ENCODE results near the gene UBE2H. TPM values are rescaled to one million over a fixed set of nuclear protein-coding genes. Genes with fewer than 3 reads are reported as not detected.

The UBE2H gene
- total and polyA plus RNA-seq, 7 experiments from 2014 or later, result 32.0 to 69.2 (median 49.1) TPM

DNA sequence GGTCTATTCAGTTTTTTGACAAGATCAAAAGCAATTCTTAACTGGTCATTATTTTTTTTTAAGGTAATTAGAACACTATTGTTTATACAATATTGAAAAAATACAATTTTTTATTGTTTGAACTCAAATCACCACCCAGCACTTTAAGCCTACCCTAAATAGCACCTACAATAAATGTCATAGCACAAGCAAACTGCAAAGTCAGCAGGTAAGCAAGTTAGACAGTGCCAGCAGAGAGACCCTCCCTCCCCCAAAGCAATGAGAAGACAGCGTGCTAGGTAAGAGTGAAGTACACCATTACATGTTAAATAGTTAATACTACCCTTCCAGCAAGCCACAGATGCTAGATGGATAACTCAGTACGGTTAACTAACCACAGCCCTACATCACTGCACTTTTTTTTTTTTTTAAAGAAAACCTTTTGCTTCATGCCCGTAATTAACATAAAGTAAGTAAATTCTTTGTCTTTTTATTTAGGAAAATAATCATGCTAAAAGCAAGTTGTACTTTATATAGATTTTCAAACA is 120.0 kb downstream of the UBE2H start:
- H3K27me3 ChIP-seq (ENCODE audit: control insufficient read depth in 2 of 2, insufficient read depth in 2 of 2, low read length in 2 of 2), result no peaks in the 10 kb centered on the region
- intact Hi-C loops (cut with micrococcal nuclease), result no loop called here
- ATAC-seq (no peak), DNase-seq (no peak)
- Mint-ChIP-seq H3K27ac (peak overlapping the region in 3 of 9 donors; percentile 13 to 74 (median 22)), H3K36me3 (peaks cover 2 to 28% (median 10%) of the 10 kb centered on the region in 5 donors), H3K4me3 (no peak overlapping the region), H3K27me3 (no peaks in the 10 kb centered on the region), H3K4me1 (peaks cover 7 to 12% (median 12%) of the 10 kb centered on the region in 7 donors), H3K9me3 (peaks cover 0 to 3% (median 0%) of the 10 kb centered on the region in 11 donors)
- ChIA-PET POLR2A (no interaction called here), CTCF (no interaction called here)
- no peak overlapping the region for H3K27ac ChIP-seq (ENCODE audit: low read depth, low read length)
- H3K4me1 ChIP-seq (ENCODE audit: control insufficient read depth in 2 of 2, insufficient read depth in 2 of 2, low read length in 2 of 2), result no peaks in the 10 kb centered on the region
- H3K4me3 ChIP-seq (ENCODE audit: low read length), result no peak overlapping the region
- H3K36me3 ChIP-seq (ENCODE audit: control insufficient read depth in 2 of 3, insufficient read depth in 3 of 3, low read length in 3 of 3), result peaks cover 0 to 24% (median 0%) of the 10 kb centered on the region in 3 experiments
- H3K9me3 ChIP-seq (ENCODE audit: control insufficient read depth in 2 of 3, low read length in 3 of 3), result no peaks in the 10 kb centered on the region

DNA sequence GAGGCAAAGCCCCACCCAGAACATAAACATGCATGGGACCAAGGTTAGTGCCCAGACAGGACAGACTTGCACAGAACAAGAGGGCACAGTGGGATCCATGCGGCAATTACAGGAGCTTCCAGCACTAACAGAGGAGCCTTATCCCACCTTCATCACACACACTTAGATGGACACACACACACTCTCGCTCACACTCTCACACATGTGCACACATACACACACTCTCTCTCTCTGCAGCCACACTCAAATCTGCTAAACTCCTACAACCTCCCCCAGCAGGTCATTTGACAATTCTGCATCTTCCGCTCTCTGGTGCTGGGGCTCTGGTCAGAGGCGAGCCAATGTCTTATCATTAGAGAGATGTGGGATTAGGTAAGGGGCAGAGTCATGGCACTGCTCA is 120.5 kb downstream of the UBE2H start:
- H3K36me3 Mint-ChIP-seq, result peaks cover 2 to 28% (median 7%) of the 10 kb centered on the region in 5 donors
- H3K27me3 Mint-ChIP-seq, result no peaks in the 10 kb centered on the region
- Histone ChIP-seq H3K36me3 (ENCODE audit: control insufficient read depth in 2 of 3, insufficient read depth in 3 of 3, low read length in 3 of 3) (peaks cover 0 to 19% (median 0%) of the 10 kb centered on the region in 3 experiments), H3K27me3 (ENCODE audit: control insufficient read depth in 2 of 2, insufficient read depth in 2 of 2, low read length in 2 of 2) (no peaks in the 10 kb centered on the region), H3K27ac (ENCODE audit: low read depth, low read length) (no peak overlapping the region), H3K9me3 (ENCODE audit: control insufficient read depth in 2 of 3, low read length in 3 of 3) (no peaks in the 10 kb centered on the region), H3K4me1 (ENCODE audit: control insufficient read depth in 2 of 2, insufficient read depth in 2 of 2, low read length in 2 of 2) (no peaks in the 10 kb centered on the region), H3K4me3 (ENCODE audit: low read length) (no peak overlapping the region)
- peak overlapping the region in 4 of 9 donors; percentile 13 to 74 (median 35) for H3K27ac Mint-ChIP-seq
- no peak overlapping the region for H3K4me3 Mint-ChIP-seq
- CTCF ChIA-PET, result no interaction called here
- ATAC-seq (no peak), DNase-seq (no peak)
- peaks cover 7 to 12% (median 12%) of the 10 kb centered on the region in 7 donors for H3K4me1 Mint-ChIP-seq
- POLR2A ChIA-PET, result interaction anchor here (0.6 kb wide), 1 partner anchor 960 kb away, joined by 3 read pairs; no protein-coding TSS in a partner anchor
- H3K9me3 Mint-ChIP-seq, result peaks cover 0 to 3% (median 0%) of the 10 kb centered on the region in 11 donors
- intact Hi-C loops (cut with micrococcal nuclease), result no loop called here

DNA sequence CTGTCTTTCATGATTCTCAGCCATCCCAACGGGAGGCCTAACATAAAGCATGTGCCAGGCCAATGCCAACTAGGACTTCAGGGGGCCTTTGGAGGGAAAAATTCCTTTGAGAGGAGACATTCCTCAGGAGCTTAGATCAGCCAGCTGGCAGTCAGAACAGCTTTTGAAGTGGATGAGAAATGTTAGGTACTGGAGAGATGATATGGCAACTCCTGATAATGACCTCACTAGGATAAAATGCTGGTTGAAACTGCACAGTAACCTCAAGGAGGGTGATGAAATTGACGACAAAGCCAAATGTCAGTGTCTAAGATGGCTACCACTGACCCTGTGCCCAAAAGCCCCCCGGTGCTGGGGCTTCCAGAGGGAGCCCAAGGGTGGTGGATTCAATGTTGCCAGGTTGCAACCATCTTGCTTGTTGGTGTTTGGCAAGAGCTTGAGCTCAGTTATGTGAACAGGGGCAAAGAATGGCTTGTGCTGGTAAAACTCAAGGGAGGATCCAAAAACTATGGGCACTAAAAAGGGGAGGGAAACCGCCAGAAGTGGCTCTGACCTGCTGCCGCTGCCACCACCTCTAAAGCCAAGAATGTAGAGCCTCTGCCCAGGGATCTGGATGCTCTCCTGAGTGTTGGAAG is 121.2 kb downstream of the UBE2H start:
- H3K27me3 Mint-ChIP-seq, result no peaks in the 10 kb centered on the region
- H3K36me3 Mint-ChIP-seq, result peaks cover 2 to 28% (median 5%) of the 10 kb centered on the region in 5 donors
- no peaks in the 10 kb centered on the region for H3K4me1 ChIP-seq (ENCODE audit: control insufficient read depth in 2 of 2, insufficient read depth in 2 of 2, low read length in 2 of 2)
- peak overlapping the region in 3 of 9 donors; percentile 28 to 53 (median 36) for H3K27ac Mint-ChIP-seq
- ATAC-seq, result no peak
- peaks cover 0 to 15% (median 0%) of the 10 kb centered on the region in 3 experiments for H3K36me3 ChIP-seq (ENCODE audit: control insufficient read depth in 2 of 3, insufficient read depth in 3 of 3, low read length in 3 of 3)
- no peaks in the 10 kb centered on the region for H3K9me3 ChIP-seq (ENCODE audit: control insufficient read depth in 2 of 3, low read length in 3 of 3)
- no peak overlapping the region for H3K4me3 ChIP-seq (ENCODE audit: low read length)
- H3K27me3 ChIP-seq (ENCODE audit: control insufficient read depth in 2 of 2, insufficient read depth in 2 of 2, low read length in 2 of 2), result no peaks in the 10 kb centered on the region
- no peak for DNase-seq
- peaks cover 0 to 2% (median 0%) of the 10 kb centered on the region in 11 donors for H3K9me3 Mint-ChIP-seq
- H3K4me1 Mint-ChIP-seq, result peaks cover 7 to 12% (median 12%) of the 10 kb centered on the region in 7 donors
- no peak overlapping the region for H3K27ac ChIP-seq (ENCODE audit: low read depth, low read length)
- POLR2A ChIA-PET, result interaction anchor here (0.6 kb wide), 1 partner anchor 960 kb away, joined by 3 read pairs; no protein-coding TSS in a partner anchor
- CTCF ChIA-PET, result interaction anchor here (0.6 to 2.6 kb wide), 4 partner anchors 28 to 193 kb away, joined by 3 to 12 read pairs (median 3); no protein-coding TSS in a partner anchor
- no peak overlapping the region for H3K4me3 Mint-ChIP-seq
- intact Hi-C loops (cut with micrococcal nuclease), result loop anchor here in 1 of 2 donors (2.0 kb wide), 2 partner anchors 117 to 249 kb away; no protein-coding TSS in a partner anchor

DNA sequence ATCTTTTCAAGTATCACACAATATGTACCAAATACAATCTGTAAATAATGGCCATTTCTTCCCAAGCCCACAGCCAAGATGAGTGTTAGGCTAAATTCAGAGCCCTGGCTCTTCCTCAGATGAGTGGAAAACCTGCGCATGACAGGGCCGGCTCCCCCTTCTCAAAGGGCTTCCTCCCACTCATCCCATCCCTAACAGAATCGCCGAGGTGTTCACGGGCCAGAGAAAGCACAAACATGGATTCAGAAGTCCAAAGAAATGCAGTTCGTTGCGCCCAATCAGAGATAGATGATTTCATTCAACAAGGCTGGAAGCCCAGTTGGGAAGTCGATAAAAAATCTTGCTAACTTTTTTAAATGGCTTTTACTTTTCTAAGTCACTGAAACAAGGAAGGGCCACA is 121.8 kb downstream of the UBE2H start:
- Histone ChIP-seq H3K4me3 (ENCODE audit: low read length) (no peak overlapping the region), H3K4me1 (ENCODE audit: control insufficient read depth in 2 of 2, insufficient read depth in 2 of 2, low read length in 2 of 2) (no peaks in the 10 kb centered on the region), H3K27ac (ENCODE audit: low read depth, low read length) (no peak overlapping the region), H3K36me3 (ENCODE audit: control insufficient read depth in 2 of 3, insufficient read depth in 3 of 3, low read length in 3 of 3) (peaks cover 0 to 11% (median 0%) of the 10 kb centered on the region in 3 experiments), H3K27me3 (ENCODE audit: control insufficient read depth in 2 of 2, insufficient read depth in 2 of 2, low read length in 2 of 2) (no peaks in the 10 kb centered on the region), H3K9me3 (ENCODE audit: control insufficient read depth in 2 of 3, low read length in 3 of 3) (no peaks in the 10 kb centered on the region)
- no peaks in the 10 kb centered on the region for H3K9me3 Mint-ChIP-seq
- peaks cover 0 to 24% (median 5%) of the 10 kb centered on the region in 5 donors for H3K36me3 Mint-ChIP-seq
- H3K27me3 Mint-ChIP-seq, result no peaks in the 10 kb centered on the region
- peaks cover 7 to 14% (median 12%) of the 10 kb centered on the region in 7 donors for H3K4me1 Mint-ChIP-seq
- CTCF ChIA-PET, result interaction anchor here (0.6 to 2.6 kb wide), 6 partner anchors 13 to 461 kb away, joined by 3 to 12 read pairs (median 6); no protein-coding TSS in a partner anchor
- no peak overlapping the region for H3K4me3 Mint-ChIP-seq
- DNase-seq, result no peak
- ATAC-seq, result no peak
- peak overlapping the region in 3 of 9 donors; percentile 28 to 49 (median 38) for H3K27ac Mint-ChIP-seq
- intact Hi-C loops (cut with micrococcal nuclease), result loop anchor here (1.0 to 2.0 kb wide), 5 partner anchors 118 to 464 kb away; no protein-coding TSS in a partner anchor
- POLR2A ChIA-PET, result interaction anchor here (0.6 kb wide), 2 partner anchors 120 to 182 kb away, joined by 3 to 6 read pairs; no protein-coding TSS in a partner anchor

DNA sequence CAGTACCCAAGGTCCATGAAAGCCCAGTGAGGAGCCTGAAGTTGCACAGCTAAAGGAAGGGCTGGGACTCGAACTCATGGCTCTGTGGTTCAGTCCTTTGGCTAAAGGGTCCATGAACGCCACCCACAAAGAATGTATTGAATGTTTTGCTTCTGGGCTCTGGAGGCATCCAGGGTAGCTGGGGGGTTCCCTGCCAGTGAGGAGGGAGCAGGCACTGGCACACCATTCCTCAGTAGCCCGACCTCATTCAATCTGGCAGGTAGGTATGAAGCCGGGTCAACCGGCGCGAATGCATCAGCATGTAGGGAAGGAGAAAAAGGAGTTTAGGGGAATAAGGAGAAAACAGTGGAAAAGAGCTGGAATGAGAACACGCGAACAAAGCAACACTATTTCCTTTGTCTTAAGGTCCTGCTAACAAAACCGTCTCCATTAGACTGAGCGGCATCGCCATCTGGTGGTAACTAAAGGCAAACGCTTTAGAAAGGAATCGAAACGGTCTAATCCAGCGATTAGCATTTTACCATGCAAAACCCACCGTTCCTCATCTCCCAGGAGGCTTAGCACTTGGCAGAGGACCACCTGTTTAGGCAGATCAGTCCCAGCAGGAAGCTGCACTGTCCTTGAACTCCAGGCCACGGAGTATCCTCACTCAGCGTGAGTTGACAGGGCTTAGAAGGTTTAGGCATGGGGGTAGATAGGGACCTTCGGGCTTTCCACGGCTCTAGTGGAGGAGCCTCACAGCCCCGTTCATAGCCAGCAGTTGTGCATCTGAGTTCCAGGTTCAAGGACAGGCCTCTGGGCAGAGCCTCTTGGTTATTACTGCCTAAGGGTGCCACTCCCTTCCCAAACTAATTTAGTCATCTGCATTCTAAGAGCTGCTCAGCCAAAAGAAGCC is 122.8 kb downstream of the UBE2H start:
- no peaks in the 10 kb centered on the region for H3K27me3 ChIP-seq (ENCODE audit: control insufficient read depth in 2 of 2, insufficient read depth in 2 of 2, low read length in 2 of 2)
- peaks cover 0 to 23% (median 5%) of the 10 kb centered on the region in 5 donors for H3K36me3 Mint-ChIP-seq
- no peak overlapping the region for H3K4me3 ChIP-seq (ENCODE audit: low read length)
- H3K27me3 Mint-ChIP-seq, result no peaks in the 10 kb centered on the region
- no peaks in the 10 kb centered on the region for H3K9me3 ChIP-seq (ENCODE audit: control insufficient read depth in 2 of 3, low read length in 3 of 3)
- ChIA-PET CTCF (interaction anchor here (1.0 to 2.6 kb wide), 9 partner anchors 8 to 460 kb away, joined by 3 to 12 read pairs (median 5); no protein-coding TSS in a partner anchor), POLR2A (interaction anchor here (1.0 kb wide), 1 partner anchor 122 kb away, joined by 3 read pairs; no protein-coding TSS in a partner anchor)
- no peaks in the 10 kb centered on the region for H3K9me3 Mint-ChIP-seq
- H3K4me1 ChIP-seq (ENCODE audit: control insufficient read depth in 2 of 2, insufficient read depth in 2 of 2, low read length in 2 of 2), result no peaks in the 10 kb centered on the region
- H3K27ac ChIP-seq (ENCODE audit: low read depth, low read length), result no peak overlapping the region
- ATAC-seq (peak; percentile 59), DNase-seq (peak; percentile 22 to 59 (median 50))
- peaks cover 0 to 3% (median 0%) of the 10 kb centered on the region in 3 experiments for H3K36me3 ChIP-seq (ENCODE audit: control insufficient read depth in 2 of 3, insufficient read depth in 3 of 3, low read length in 3 of 3)
- peaks cover 8 to 20% (median 14%) of the 10 kb centered on the region in 7 donors for H3K4me1 Mint-ChIP-seq
- intact Hi-C loops (cut with micrococcal nuclease), result loop anchor here (1.0 to 10.0 kb wide), 9 partner anchors 105 to 1005 kb away; partner anchors contain the start of genes AHCYL2 (in 1 of the 2) and SMKR1 (in 1 of the 2)
- peak overlapping the region in 7 of 9 donors; percentile 38 to 79 (median 65) for H3K27ac Mint-ChIP-seq
- peak overlapping the region in 7 of 10 donors; percentile 47 to 78 (median 69) for H3K4me3 Mint-ChIP-seq
